Fibroblast of lung (primary cell): ENCODE results near the gene SPOCK3. TPM values are rescaled to one million over a fixed set of nuclear protein-coding genes. Genes with fewer than 3 reads are reported as not detected.

ENCODE experiments used
- DNase-seq, 2 donors: peaks; one replicate each; pipeline versions ENCODE4 v3.0.0 to v3.0.0-alpha.2; 2010; ENCODE audit warnings: low read depth in 2 of 2
- H2AFZ ChIP-seq: 2 replicates; pipeline ENCODE4 v1.5.1; 2012; ENCODE audit warnings: low read length, control low read depth, inconsistent platforms
- H3K27ac ChIP-seq: 2 replicates; pipeline ENCODE4 v1.5.1; 2011; ENCODE audit warnings: low read length, control low read depth; ENCODE audit not compliant: insufficient read depth
- H3K27me3 ChIP-seq: 2 replicates; pipeline ENCODE4 v1.5.1; 2011; ENCODE audit warnings: mild to moderate bottlenecking, low read length; ENCODE audit not compliant: control insufficient read depth, insufficient read depth
- H3K36me3 ChIP-seq: 2 replicates; pipeline ENCODE4 v1.5.1; 2011; ENCODE audit warnings: low read length; ENCODE audit not compliant: control insufficient read depth, insufficient read depth
- H3K4me1 ChIP-seq: 2 replicates; pipeline ENCODE4 v1.5.1; 2011; ENCODE audit warnings: low read length; ENCODE audit not compliant: control insufficient read depth, insufficient read depth; ENCODE audit errors: extremely low read depth
- H3K4me2 ChIP-seq: 2 replicates; pipeline ENCODE4 v1.5.1; 2011; ENCODE audit warnings: low read length, control low read depth; ENCODE audit not compliant: insufficient read depth; ENCODE audit errors: extremely low read depth
- H3K4me3 ChIP-seq, 4 experiments: fragments of 200-600 bp in 1 of 4; sonication (generic) in 1 of 4; replicated peaks in 1 of 4; 2 replicates each; pipeline ENCODE4 v1.5.1; 2011 to 2016; ENCODE audit warnings: low read length in 4 of 4, low read depth in 3 of 4, mild to moderate bottlenecking in 3 of 4, control low read depth in 2 of 4, inconsistent platforms in 1 of 4, mixed read lengths in 1 of 4; ENCODE audit not compliant: insufficient read depth in 1 of 4; ENCODE audit errors: control extremely low read depth in 1 of 4
- H3K79me2 ChIP-seq: 2 replicates; pipeline ENCODE4 v1.5.1; 2012; ENCODE audit warnings: mild to moderate bottlenecking, low read length, inconsistent platforms; ENCODE audit not compliant: control insufficient read depth, insufficient read depth
- H3K9ac ChIP-seq: 2 replicates; pipeline ENCODE4 v1.5.1; 2011; ENCODE audit warnings: mild to moderate bottlenecking, low read length, control low read depth; ENCODE audit not compliant: insufficient read depth
- H3K9me3 ChIP-seq: 2 replicates; pipeline ENCODE4 v1.5.1; 2012; ENCODE audit warnings: low read depth, low read length; ENCODE audit not compliant: control insufficient read depth, insufficient read depth
- H4K20me1 ChIP-seq: 2 replicates; pipeline ENCODE4 v1.5.1; 2011; ENCODE audit warnings: low read length; ENCODE audit not compliant: control insufficient read depth, insufficient read depth; ENCODE audit errors: extremely low read depth
- CTCF ChIP-seq, 2 donors: IDR thresholded peaks in 1 of 2; conservative IDR thresholded peaks in 1 of 2; 1 replicate in 1 of 2; 2 replicates in 1 of 2; pipeline ENCODE4 v1.5.1; 2011 to 2012; ENCODE audit warnings: low read length in 2 of 2, control low read depth in 1 of 2, inconsistent platforms in 1 of 2, low read depth in 1 of 2, mild to moderate bottlenecking in 1 of 2
- EZH2 ChIP-seq: IDR thresholded peaks from 2 replicates; pipeline ENCODE4 v1.5.1; 2012; ENCODE audit warnings: low read length, control low read depth, mild to moderate bottlenecking; ENCODE audit errors: missing control alignments
- polyA plus RNA-seq, 2 donors: library from polyadenylated mRNA; depleted of rRNA in 1 of 2; stranded (reverse) in 1 of 2; unstranded in 1 of 2; fragments of >200 nt; gene quantifications; 2 replicates each; pipeline ENCODE4 v1.2.1, GENCODE V29; 2011 to 2012; ENCODE audit warnings: missing spikeins in 1 of 2
- total RNA-seq: library from RNA; depleted of rRNA; stranded (reverse); fragments of >200 nt; gene quantifications from 2 replicates; pipeline ENCODE4 v1.2.1, GENCODE V29; 2014

Gene SPOCK3
- total and polyA plus RNA-seq, 2 donors (not counting 1 experiment from before 2014, with no cell fraction given): under 0.01 to 0.08 TPM

GRCh38 chr4:166700592-166700991, 533.7 kb downstream of the SPOCK3 start:
- no peak for TF ChIP-seq CTCF (conservative IDR thresholded peaks at IDR 0.05 in 1 of 2, IDR thresholded peaks at IDR 0.05 in 1 of 2; ENCODE audit: low read depth in 1 of 2, low read length in 2 of 2)
- no peak for TF ChIP-seq EZH2
- no peaks in the 10 kb centered on the region for H3K79me2 ChIP-seq
- H3K27me3 ChIP-seq: no peaks in the 10 kb centered on the region
- no peak overlapping the region for H3K4me3 ChIP-seq
- H3K27ac ChIP-seq: no peak overlapping the region
- no peak overlapping the region for H3K4me2 ChIP-seq
- H3K4me1 ChIP-seq: no peaks in the 10 kb centered on the region
- H3K36me3 ChIP-seq: no peaks in the 10 kb centered on the region
- no peak for DNase-seq
- H3K9me3 ChIP-seq: no peaks in the 10 kb centered on the region
- no peak overlapping the region for H2AFZ ChIP-seq
- H3K9ac ChIP-seq: no peak overlapping the region
- no peaks in the 10 kb centered on the region for H4K20me1 ChIP-seq

- TF ChIP-seq EZH2 (no peak), CTCF (conservative IDR thresholded peaks at IDR 0.05 in 1 of 2, IDR thresholded peaks at IDR 0.05 in 1 of 2; ENCODE audit: low read depth in 1 of 2, low read length in 2 of 2) (no peak)
- Histone ChIP-seq H3K4me2 (no peak overlapping the region), H3K9me3 (no peaks in the 10 kb centered on the region), H4K20me1 (no peaks in the 10 kb centered on the region), H3K9ac (no peak overlapping the region), H2AFZ (no peak overlapping the region), H3K79me2 (no peaks in the 10 kb centered on the region), H3K36me3 (no peaks in the 10 kb centered on the region), H3K4me1 (no peaks in the 10 kb centered on the region), H3K4me3 (no peak overlapping the region), H3K27me3 (no peaks in the 10 kb centered on the region), H3K27ac (no peak overlapping the region)
- no peak for DNase-seq
Observed at GRCh38 chr4:166688835-166689234, 545.5 kb downstream of the SPOCK3 start.

- no peaks in the 10 kb centered on the region for H3K79me2 ChIP-seq
- no peaks in the 10 kb centered on the region for H3K9me3 ChIP-seq
- no peaks in the 10 kb centered on the region for H3K4me1 ChIP-seq
- no peaks in the 10 kb centered on the region for H3K27me3 ChIP-seq
- no peak for DNase-seq
- H3K27ac ChIP-seq: no peak overlapping the region
- H2AFZ ChIP-seq: no peak overlapping the region
- no peak overlapping the region for H3K4me2 ChIP-seq
- TF ChIP-seq EZH2: no peak
- TF ChIP-seq CTCF (conservative IDR thresholded peaks at IDR 0.05 in 1 of 2, IDR thresholded peaks at IDR 0.05 in 1 of 2; ENCODE audit: low read depth in 1 of 2, low read length in 2 of 2): no peak
- H3K4me3 ChIP-seq: no peak overlapping the region
- no peaks in the 10 kb centered on the region for H3K36me3 ChIP-seq
- no peak overlapping the region for H3K9ac ChIP-seq
- no peaks in the 10 kb centered on the region for H4K20me1 ChIP-seq
Observed at GRCh38 chr4:166687828-166688227, 546.5 kb downstream of the SPOCK3 start.
